Inferior parietal cortex (tissue), 1 donor: Measurements from ENCODE around the gene SFXN5.

Source experiments
- DNase-seq: peaks from one replicate; pipeline ENCODE4 v3.0.0-alpha.2; 2016; ENCODE audit errors: extremely low spot score

SFXN5 gene

GRCh38 chr2:72898585-72898906 is 173.0 kb downstream of the SFXN5 start:
- no peak for DNase-seq

DNA sequence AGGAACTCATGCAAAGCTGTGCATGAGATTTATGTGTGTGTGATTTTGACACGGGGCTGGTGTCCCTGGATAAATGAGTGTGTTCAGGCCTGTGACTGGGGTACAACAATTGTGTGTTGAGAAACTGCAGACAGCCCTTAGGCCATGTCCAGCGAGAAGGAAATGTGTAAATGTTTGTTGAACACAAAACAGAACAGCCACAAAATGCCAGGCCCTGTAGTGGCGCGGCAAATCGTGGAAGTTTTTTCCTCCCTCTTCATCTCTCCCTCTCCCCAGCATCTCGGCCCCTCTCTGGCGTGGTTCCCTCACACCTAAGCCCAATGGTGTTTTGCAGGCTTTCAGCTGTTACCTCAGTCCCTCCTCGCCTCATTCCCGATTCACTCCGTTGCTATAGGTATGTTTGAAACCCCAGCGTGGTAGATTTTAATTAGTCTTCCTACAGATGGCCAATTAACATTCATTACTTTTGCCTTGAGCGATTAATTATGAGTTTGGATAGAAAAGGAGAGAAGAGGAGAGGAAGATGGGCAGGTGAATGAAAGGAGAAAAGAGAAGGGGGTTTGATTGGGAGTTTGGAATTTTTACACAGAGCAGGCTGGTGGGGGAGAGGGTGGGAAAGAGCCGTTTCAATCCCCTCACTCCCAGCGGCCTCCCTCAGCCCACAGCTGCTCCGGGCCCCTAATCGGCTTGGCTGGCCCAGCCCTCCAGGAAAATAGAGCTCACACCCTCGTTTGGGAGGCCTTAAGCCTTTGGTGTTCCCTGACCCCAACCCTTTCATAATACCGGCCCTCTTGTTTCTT is 173.5 kb downstream of the SFXN5 start:
- no peak for DNase-seq

DNA sequence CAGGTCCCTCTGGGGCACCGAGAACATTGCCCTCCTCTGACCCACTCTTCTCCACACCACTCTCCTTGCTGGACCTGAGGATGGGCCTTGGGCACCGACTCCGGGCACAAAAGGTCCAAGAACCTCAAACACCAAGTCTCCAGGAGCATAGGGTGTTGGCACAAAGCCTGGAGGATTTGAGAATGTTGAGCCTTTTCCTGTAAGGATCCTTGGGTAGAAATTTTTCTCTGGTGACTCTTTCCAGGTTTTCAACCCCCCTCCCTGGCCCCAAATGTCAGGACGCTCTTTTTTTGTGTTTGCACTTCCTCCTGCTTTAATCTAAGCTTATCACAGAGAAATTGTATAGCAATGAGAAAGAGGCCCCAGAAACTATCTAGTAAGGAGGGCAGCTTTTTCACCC is 175.1 kb downstream of the SFXN5 start:
- DNase-seq = no peak

- peak; percentile 25 for DNase-seq
Observed at GRCh38 chr2:72895759-72896281, 175.7 kb downstream of the SFXN5 start.

DNA sequence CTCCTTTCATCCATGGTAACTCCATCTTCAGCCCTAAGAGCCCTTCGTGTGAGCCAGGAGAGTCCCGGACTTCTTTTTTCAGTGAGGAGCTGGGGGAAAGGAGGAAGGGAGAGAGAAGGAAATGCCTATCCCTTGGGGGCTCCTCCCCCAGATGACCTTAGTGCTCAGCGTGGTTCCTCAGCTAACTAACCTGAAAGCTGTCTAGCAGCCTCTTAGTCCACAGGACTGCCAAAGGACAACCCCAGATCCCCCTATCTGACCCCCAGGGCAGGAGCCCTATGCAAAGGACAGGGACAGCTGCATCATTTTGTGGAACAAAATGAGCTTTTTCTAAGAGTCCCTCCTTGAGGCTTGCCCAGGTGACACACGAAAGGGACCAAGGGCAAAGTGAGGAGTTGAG is 176.4 kb downstream of the SFXN5 start:
- DNase-seq = no peak

- no peak for DNase-seq
Observed at GRCh38 chr2:72894514-72894913, 177.0 kb downstream of the SFXN5 start.

DNA sequence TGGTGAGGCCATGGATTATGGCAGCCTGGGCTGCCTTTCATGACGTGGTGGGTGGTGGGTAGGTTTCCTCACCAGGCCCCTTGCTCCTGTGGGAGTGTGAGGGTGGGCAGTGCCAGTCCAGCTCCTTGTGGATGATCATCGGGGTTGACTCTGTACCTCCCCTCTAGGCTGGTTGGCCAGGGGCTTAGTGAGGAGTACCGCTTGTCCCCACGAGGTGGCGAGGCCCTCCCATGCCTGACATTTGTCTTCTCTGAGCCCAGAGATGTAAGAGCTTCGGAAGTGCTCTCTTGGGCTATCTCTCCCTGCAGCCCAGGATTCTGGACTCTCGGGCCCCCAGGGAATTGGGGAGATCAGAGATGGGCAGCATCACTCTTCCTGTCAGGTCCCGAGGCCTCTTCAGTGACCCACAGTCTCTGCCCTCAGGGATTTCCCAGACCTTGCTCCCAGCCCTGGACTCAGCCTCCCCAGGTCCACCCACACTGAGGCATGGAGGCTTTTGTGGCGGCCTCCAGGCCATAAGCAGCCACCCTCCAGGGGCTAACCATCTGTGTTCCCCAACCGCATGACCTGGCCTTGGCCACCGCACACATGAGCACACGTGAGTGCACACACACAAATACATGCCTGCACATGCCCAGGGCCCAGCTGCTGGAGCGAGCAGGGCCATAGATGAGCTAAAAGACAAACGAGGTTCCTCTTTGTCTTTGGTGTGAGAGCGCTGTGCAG is 177.8 kb downstream of the SFXN5 start:
- DNase-seq = peak; percentile 53

- DNase-seq = peak; percentile 67
Observed at GRCh38 chr2:72892506-72893173, 178.9 kb downstream of the SFXN5 start.
